ENCODE results near the gene SUSD2. TPM values are rescaled to one million over a fixed set of nuclear protein-coding genes. Genes with fewer than 3 reads are reported as not detected.
A peak's percentile ranks its signal among the peaks of the same experiment; 100 is the strongest.
"Not testable (repeated sequence)": the region's sequence is repeated elsewhere in the genome, so short reads cannot be mapped to it uniquely, and the experiment has no call there.

Gene SUSD2
- total RNA-seq (2014; rRNA removed; shearing (Covaris generic)) = 0.12 and 0.37 TPM in 2 replicates

- DNase-seq (ENCODE audit: low spot score) = no peak
Measured at GRCh38 chr22:24181088-24181995, at the start of gene SUSD2. Gene SUSD2 (plus strand): TSS chr22:24181487. CDS start chr22:24181520, 33 bp downstream.

- no peak for DNase-seq (ENCODE audit: low spot score)
Measured at GRCh38 chr22:24133187-24133965, 47.9 kb upstream of the SUSD2 start.

- DNase-seq (ENCODE audit: low spot score) = no peak
Measured at GRCh38 chr22:24134090-24134846, 47.0 kb upstream of the SUSD2 start.

- DNase-seq (ENCODE audit: low spot score) = not testable (repeated sequence)
Measured at GRCh38 chr22:24136533-24136932, 44.8 kb upstream of the SUSD2 start.

- DNase-seq (ENCODE audit: low spot score) = no peak
Measured at GRCh38 chr22:24137595-24137994, 43.7 kb upstream of the SUSD2 start.

GRCh38 chr22:24138649-24139420, 42.5 kb upstream of the SUSD2 start:
- no peak for DNase-seq (ENCODE audit: low spot score)

- DNase-seq (ENCODE audit: low spot score) = no peak
Measured at GRCh38 chr22:24140357-24140756, 40.9 kb upstream of the SUSD2 start.

GRCh38 chr22:24141586-24141985, 39.7 kb upstream of the SUSD2 start:
- DNase-seq (ENCODE audit: low spot score) = no peak

GRCh38 chr22:24142241-24142640, 39.0 kb upstream of the SUSD2 start:
- no peak for DNase-seq (ENCODE audit: low spot score)

- no peak for DNase-seq (ENCODE audit: low spot score)
Measured at GRCh38 chr22:24142831-24143230, 38.5 kb upstream of the SUSD2 start.

GRCh38 chr22:24144056-24144777, 37.1 kb upstream of the SUSD2 start:
- DNase-seq (ENCODE audit: low spot score) = no peak

GRCh38 chr22:24144778-24145085, 36.6 kb upstream of the SUSD2 start:
- DNase-seq (ENCODE audit: low spot score) = no peak

GRCh38 chr22:24145446-24146193, 35.7 kb upstream of the SUSD2 start:
- no peak for DNase-seq (ENCODE audit: low spot score)

GRCh38 chr22:24146194-24146616, 35.1 kb upstream of the SUSD2 start:
- peak; percentile 67 for DNase-seq (ENCODE audit: low spot score)

- DNase-seq (ENCODE audit: low spot score) = peak; percentile 90
Measured at GRCh38 chr22:24146791-24147353, 34.4 kb upstream of the SUSD2 start.

- DNase-seq (ENCODE audit: low spot score) = no peak
Measured at GRCh38 chr22:24147666-24148065, 33.6 kb upstream of the SUSD2 start.

- no peak for DNase-seq (ENCODE audit: low spot score)
Measured at GRCh38 chr22:24148266-24149197, 32.8 kb upstream of the SUSD2 start.

- DNase-seq (ENCODE audit: low spot score) = no peak
Measured at GRCh38 chr22:24149198-24149590, 32.1 kb upstream of the SUSD2 start.

Measured in H4 (cell line).